ES-I3 (cell line): ENCODE measurements around the gene ALKBH6.
A peak's percentile ranks its signal among the peaks of the same experiment; 100 is the strongest.
"Not testable (repeated sequence)": the region's sequence is repeated elsewhere in the genome, so short reads cannot be mapped to it uniquely, and the experiment has no call there.

Source experiments
- H3K36me3 ChIP-seq: 2 replicates; pipeline ENCODE4 v1.6.1; 2013; ENCODE audit warnings: mild to moderate bottlenecking, low read length, control low read depth, moderate library complexity; ENCODE audit not compliant: insufficient read depth
- H3K4me1 ChIP-seq: 2 replicates; pipeline ENCODE4 v1.6.1; 2013; ENCODE audit warnings: mild to moderate bottlenecking, control low read depth, low read length; ENCODE audit not compliant: insufficient read depth
- H3K9ac ChIP-seq: 2 replicates; pipeline ENCODE4 v1.6.1; 2013; ENCODE audit warnings: low read depth, mild to moderate bottlenecking, low read length, moderate library complexity
- H3K9me3 ChIP-seq: 2 replicates; pipeline ENCODE4 v1.6.1; 2013; ENCODE audit warnings: mild to moderate bottlenecking, low read length, moderate library complexity; ENCODE audit not compliant: control insufficient read depth, insufficient read depth

Gene ALKBH6

DNA sequence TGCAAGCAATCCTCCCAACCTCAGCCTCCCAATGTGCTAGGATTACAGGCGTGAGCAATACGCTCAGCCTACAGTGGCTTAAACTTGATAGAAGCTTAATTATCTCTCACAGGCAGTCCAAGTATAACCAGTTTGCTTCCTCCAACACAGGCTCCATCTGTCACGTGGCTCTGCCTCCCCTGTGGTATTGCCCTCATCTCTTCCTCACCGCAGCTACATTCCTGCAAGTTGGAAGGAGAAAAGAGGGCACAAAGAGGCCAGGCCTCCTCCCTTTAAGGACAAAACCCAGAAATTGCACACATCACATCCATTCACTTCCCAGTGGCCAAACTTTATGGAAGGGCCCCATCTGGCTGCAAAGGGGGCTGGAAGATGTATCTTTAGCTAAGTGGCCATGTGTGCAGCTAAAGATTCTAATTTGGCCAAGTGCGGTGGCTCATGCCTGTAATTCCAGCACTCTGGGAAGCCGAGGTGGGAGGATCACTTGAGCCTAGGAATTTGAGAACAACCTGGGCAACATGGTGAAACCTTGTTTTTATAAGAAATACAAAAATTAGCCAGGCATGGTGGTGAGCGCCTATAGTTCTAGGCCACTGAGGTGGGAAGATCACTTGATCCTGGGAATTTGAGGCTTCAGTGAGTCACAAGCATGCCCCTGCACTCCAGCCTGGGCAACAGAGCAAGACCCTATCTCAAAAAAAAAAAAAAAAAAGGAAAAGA, 22.1 kb downstream of the ALKBH6 start:
- H3K36me3 ChIP-seq = no peaks in the 10 kb centered on the region
- no peak overlapping the region for H3K9ac ChIP-seq
- no peaks in the 10 kb centered on the region for H3K4me1 ChIP-seq
- no peaks in the 10 kb centered on the region for H3K9me3 ChIP-seq

DNA sequence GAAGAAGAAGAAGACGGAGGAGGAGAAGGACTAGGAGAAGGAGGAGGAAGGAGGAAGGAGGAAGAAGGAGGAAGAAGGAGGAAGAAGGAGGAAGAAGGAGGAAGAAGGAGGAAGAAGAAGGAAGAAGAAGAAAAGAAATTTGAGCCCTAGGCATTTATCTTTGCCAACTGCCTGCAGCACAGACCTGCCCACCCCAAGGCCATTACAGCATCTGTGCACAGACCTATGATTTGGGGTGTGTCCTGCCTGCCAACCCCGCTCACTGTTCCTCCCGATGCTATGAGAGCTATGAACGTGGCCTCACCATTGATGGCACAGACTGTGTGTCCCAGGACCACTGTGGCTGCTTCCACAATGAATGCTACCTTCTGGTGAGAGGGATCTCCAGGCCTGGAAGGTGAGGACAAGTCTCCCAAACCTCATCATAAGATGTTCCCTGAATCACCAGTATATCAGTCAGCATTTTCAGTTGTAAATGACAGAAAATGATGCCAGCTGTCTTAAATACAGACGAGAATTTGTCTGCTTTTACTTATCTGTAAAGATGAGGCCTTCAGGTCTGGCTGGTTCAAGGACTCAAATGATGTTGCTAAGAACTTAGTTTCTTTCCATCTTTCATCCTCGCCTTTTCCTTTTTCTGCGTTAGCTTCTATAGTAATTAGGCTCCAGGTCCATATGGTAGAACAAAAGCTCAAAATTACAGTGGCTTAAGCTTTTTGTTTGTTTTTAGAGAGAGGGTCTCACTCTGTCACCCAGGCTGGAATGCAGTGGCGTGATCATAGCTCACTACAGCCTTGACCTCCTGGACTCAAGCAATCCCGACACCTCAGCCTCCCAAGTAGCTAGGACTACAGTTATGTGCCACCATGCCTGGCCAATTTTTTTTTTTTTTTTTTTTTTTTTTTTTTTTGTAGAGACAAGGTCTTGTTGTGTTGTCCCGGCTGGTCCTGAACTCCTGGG, 23.0 kb downstream of the ALKBH6 start:
- H3K36me3 ChIP-seq = no peaks in the 10 kb centered on the region
- no peaks in the 10 kb centered on the region for H3K4me1 ChIP-seq
- H3K9ac ChIP-seq = no peak overlapping the region
- H3K9me3 ChIP-seq = no peaks in the 10 kb centered on the region

DNA sequence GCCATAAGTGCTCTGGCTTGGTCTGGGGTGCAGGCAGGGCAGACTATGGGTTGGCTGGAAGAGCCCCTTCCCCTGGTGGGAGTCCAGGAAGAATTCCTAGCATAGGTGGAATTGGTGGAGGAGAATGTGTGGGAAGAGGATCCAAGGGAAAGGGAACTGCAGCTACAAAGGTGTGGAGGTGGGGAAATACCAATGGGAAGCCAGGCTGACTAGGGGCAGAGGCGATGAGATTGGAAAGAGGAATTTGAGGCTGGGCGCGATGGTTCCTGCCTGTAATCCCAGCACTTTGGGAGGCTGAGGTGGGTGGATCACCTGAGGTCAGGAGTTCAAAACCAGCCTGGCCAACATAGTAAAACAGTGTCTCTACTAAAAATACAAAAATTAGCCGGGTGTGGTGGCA, 23.9 kb downstream of the ALKBH6 start:
- Histone ChIP-seq H3K36me3 (no peaks in the 10 kb centered on the region), H3K4me1 (no peaks in the 10 kb centered on the region), H3K9ac (no peak overlapping the region), H3K9me3 (no peaks in the 10 kb centered on the region)

DNA sequence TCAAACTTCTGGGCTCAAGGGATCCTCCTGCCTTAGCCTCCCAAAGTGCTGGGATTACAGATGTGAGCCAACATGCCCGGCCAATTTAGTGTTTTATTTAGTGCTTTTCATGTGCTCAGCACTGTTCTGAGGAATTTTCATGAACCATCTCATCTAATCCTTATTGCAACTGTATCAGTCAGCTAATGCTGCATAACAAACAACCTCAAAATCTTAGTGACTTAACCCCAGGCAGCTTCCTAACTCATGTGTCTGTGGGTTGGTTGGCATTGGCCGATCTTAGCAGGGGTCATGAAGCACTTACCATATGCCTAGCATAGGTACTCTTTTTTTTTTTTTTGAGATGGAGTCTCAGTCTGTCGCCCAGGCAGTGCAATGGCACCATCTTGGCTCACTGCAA, 25.2 kb downstream of the ALKBH6 start:
- H3K36me3 ChIP-seq = no peaks in the 10 kb centered on the region
- H3K4me1 ChIP-seq = no peaks in the 10 kb centered on the region
- no peaks in the 10 kb centered on the region for H3K9me3 ChIP-seq
- no peak overlapping the region for H3K9ac ChIP-seq

DNA sequence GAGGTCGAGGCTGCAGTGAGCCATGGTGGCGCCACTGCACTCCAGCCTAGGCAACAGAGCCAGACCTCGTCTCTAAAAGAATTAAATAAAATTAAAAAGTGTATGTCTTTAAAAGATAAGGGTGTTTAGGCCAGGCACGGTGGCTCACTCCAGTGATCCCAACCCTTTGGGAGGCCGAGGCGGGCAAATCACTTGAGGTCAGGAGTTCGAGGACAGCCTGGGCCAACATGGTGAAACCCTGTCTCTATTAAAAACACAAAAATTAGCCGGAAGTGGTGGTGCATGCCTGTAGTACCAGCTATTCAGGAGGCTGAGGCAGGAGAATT, 26.5 kb downstream of the ALKBH6 start:
- no peaks in the 10 kb centered on the region for H3K9me3 ChIP-seq
- H3K36me3 ChIP-seq = no peaks in the 10 kb centered on the region

DNA sequence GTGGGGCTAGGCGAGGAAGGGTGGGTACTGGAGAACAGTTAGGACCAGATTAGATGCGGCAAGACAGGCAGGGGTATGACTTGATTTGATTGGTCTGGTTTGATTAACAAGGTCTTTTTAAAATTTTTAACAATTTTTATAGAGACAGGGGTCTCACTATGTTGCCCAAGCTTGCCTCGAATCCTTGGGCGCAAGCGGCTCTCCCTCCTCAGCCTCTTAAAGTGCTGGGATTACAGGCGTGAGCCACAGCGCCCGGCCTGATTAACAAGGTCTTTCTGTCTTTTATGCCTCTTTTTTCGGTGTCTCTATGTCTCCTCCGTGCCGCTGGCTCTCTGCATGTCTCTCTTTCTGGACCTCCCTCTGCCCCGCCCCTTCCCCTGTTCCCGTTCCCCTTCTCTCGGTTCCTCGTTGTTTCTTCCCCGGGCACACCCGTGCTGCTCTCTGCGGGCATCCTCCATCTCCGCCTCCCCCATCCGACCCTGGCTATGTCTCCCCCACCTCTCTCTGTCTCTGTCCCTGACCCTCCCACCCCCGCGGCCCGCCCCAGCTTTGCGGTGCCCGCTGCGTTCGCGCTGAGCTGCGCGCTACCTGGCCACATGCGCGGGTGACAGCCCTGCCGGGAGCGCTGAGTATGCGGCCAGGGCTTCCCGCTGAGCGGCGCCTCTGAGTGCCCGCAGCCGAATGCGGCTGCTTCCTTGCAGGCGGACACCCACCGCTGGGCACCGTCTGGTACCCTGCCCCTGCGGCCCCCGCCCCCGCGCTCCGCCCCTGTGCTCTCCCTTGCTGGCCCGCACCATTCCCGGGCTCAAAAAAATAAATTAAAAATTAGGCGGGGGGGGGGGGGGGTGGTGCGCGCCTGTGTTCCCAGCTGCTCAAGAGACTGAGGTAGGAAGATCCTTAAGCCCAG, 27.1 kb downstream of the ALKBH6 start:
- Histone ChIP-seq H3K36me3 (no peaks in the 10 kb centered on the region), H3K4me1 (no peaks in the 10 kb centered on the region), H3K9me3 (no peaks in the 10 kb centered on the region), H3K9ac (peak overlapping the region; percentile 39; the same call in 1 of the 2 replicates)

More for the DNA sequence above, 26.5 kb downstream of the ALKBH6 start:
- Histone ChIP-seq H3K9ac (peak overlapping the region; percentile 39; the same call in 1 of the 2 replicates), H3K4me1 (no peaks in the 10 kb centered on the region)

DNA sequence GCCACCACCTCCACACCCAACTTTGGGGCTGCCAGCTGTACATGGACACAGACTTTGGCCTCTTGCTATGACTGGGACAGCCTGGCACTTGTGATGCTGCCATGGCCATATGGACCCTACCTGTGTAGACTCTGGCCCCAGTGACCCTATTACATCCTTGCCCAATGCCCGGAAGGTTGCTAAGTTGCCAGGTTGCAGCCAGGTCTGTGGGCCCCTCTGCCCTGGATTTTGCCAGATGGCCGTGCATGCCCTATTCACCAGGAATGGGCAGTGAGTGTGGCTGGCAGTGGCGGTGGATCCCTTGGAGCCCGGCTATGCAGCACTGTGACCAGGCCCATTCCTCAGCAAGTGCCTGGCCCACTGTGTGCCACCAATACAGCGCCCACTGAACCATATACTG, 27.9 kb downstream of the ALKBH6 start:
- Histone ChIP-seq H3K9me3 (no peaks in the 10 kb centered on the region), H3K4me1 (no peaks in the 10 kb centered on the region), H3K36me3 (no peaks in the 10 kb centered on the region), H3K9ac (no peak overlapping the region)

DNA sequence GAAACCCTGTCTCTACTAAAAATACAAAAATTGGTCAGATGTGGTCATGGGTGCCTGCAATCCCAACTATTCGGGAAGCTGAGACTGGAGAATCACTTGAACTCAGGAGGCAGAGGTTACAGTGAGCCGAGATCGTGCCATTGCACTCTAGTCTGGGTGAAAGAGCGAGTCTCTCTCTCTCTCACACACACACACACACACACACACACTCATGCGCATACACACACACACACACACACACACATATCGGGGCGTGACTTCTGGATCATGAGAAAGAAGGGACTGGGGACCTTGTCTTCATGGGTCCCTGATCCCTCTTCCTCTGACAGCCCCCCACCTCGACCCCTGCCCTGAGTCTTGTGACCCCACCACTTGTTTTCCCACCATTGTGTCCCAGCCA, 30.8 kb downstream of the ALKBH6 start:
- H3K4me1 ChIP-seq = no peaks in the 10 kb centered on the region
- H3K9me3 ChIP-seq = no peaks in the 10 kb centered on the region
- H3K9ac ChIP-seq = no peak overlapping the region
- no peaks in the 10 kb centered on the region for H3K36me3 ChIP-seq

DNA sequence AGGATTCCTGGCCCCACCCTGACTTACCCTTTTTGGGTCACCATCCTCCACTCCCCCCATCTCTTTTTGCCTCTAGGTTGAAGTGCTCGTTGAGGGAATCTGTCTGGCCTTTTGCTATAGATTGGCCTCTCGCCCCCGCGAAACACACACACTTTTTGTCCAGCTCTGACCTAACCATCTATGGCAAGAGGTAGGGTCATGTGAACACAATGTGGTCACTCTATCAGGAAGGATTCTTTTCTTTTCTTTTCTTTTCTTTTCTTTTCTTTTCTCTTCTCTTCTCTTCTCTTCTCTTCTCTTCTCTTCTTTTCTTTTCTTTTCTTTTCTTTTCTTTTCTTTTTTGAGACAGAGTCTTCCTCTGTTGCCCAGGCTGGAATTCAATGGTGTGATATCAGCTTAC, 33.0 kb downstream of the ALKBH6 start:
- not testable (repeated sequence) for H3K36me3 ChIP-seq, H3K9me3 ChIP-seq, H3K4me1 ChIP-seq, H3K9ac ChIP-seq

DNA sequence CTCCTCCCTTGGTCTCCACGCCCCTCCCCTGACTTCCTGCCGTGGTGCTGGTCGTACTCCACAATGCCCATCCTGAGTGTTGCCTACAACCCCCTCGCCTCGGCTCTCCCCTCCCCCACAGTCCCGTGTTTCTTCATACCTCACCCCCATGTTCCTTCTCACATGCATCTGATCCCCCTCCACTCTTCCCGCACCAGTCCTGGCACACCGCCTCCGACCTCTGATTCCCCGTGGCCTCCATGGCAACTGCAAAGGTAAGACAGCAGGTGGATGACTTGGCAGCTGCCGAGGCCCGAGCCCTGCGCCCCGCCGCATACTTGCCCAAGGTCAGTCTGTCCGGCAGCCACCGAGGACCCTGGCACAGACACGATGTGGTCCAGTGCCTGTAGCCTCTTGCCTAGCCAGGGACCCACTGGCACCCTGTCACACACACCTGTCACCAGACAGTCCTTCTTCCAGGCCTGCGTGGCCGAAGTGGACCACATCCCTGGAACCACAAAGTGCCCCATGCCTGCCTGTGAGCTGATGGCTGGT, 35.1 kb downstream of the ALKBH6 start:
- H3K9ac ChIP-seq = no peak overlapping the region

DNA sequence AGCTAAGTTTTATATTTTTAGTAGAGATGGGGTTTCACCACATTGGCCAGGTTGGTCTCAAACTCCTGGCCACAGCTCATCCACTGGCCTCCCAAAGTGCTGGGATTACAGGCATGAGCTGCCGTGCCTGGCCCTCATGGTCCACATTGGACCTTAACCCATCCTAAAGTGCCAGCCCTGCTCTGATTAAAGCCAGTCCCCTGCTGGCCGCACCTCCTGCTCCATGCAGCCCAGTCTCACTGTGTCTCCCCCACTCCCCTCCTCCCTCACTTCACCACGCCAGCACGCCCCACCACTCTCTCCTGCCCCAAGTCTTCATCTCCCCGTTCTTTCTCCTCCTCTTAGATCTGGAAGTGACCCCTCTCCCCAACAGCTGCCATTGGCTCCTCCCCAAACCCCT, 35.7 kb downstream of the ALKBH6 start:
- Histone ChIP-seq H3K9ac (no peak overlapping the region), H3K36me3 (no peaks in the 10 kb centered on the region), H3K9me3 (no peaks in the 10 kb centered on the region), H3K4me1 (no peaks in the 10 kb centered on the region)

More for the DNA sequence above, 35.1 kb downstream of the ALKBH6 start:
- Histone ChIP-seq H3K4me1 (no peaks in the 10 kb centered on the region), H3K36me3 (no peaks in the 10 kb centered on the region), H3K9me3 (no peaks in the 10 kb centered on the region)

DNA sequence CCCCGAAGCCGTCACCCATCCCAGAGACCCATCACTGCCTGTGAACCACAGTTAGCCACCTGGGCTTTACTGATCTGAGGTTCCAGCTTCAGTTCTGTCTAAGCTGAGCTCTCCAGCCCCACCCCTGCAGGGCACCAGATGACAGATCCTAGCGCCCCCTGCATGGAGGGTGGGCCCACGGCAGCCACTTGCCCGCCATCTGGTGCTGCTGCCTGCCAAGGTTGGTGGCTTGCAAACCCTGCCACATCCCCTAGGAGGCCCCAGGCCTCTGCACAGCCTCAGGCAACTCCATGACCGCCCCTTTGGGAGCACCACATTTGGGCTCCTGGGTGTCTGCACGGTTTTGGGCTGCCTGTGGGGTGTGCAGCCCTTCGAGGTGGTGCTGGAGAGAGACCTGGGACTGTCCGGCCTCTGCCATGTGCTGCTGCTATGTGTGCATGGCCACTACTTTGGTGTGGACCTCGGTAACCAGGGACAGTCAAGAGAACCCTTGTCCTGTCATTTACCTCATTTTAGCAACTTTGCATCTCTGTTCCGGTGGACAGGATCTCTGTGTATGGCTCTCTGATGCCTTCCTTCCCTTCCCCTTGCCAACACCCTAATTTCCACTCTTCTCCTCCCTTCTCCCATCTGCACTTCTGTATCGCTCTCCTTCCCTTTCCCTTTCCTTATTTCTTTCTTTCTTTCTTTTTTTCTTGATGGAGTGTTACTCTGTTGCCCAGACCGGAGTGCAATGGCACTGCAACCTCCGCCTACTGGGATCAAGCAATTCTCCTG, 36.4 kb downstream of the ALKBH6 start:
- no peak overlapping the region for H3K9ac ChIP-seq
- H3K36me3 ChIP-seq = no peaks in the 10 kb centered on the region
- H3K4me1 ChIP-seq = no peaks in the 10 kb centered on the region
- no peaks in the 10 kb centered on the region for H3K9me3 ChIP-seq

DNA sequence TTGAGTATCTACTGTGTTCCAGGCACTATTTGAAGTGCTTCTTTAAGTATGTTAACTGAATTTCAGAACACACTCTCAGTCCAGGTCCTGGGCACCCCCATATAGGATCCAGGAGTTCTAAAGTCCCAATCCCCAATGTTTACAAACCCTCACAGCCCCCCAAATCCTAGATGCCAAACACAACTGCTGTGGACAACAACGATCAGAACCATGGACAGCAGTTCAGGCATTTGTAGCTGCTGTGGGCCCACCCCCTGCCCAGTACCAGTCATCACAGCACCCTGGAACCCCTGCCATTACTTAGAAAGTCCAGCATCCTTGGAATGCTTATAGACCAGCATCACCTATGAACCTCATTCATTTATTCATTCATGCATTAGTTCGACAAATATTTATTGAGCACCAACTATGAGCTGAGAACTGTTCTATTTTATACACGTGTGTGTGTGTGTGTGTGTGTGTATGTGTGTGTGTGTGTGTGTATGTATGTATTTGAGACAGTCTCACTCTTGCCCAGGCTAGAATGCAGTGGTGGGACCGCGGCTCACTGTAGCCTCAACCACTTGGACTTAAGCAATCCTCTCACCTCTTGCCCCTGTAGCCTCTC, 38.3 kb downstream of the ALKBH6 start:
- no peak overlapping the region for H3K9ac ChIP-seq
- H3K9me3 ChIP-seq = no peaks in the 10 kb centered on the region
- no peaks in the 10 kb centered on the region for H3K4me1 ChIP-seq
- no peaks in the 10 kb centered on the region for H3K36me3 ChIP-seq
